GM12878 (cell line): ENCODE results near the gene EGF. TPM values are rescaled to one million over a fixed set of nuclear protein-coding genes. Genes with fewer than 3 reads are reported as not detected.

ENCODE experiments used
- EP300 ChIP-seq, 2 experiments: fragments of 150-350 bp in 1 of 2; IDR thresholded peaks; 2 replicates each; pipeline ENCODE4 v1.6.1; 2011 to 2012; ENCODE audit warnings: low read depth in 2 of 2, low read length in 2 of 2, borderline replicate concordance in 1 of 2, improper control_type of control experiment in 1 of 2, inconsistent platforms in 1 of 2; ENCODE audit not compliant: control insufficient read depth in 1 of 2
- EZH2 ChIP-seq: IDR thresholded peaks from 2 replicates; pipeline ENCODE4 v1.6.1; 2012; ENCODE audit warnings: low read depth, mild to moderate bottlenecking, control low read depth, inconsistent platforms, low read length, borderline replicate concordance; ENCODE audit not compliant: control insufficient read depth
- MAX ChIP-seq: IDR thresholded peaks from 2 replicates; pipeline ENCODE4 v1.6.1; 2012; ENCODE audit warnings: low read depth, low read length, improper control_type of control experiment
- MYB ChIP-seq: fragments of 150-350 bp; IDR thresholded peaks from 2 replicates; pipeline ENCODE4 v1.6.1; 2014; ENCODE audit warnings: mild to moderate bottlenecking, low read depth, low read length, borderline replicate concordance
- NFIC ChIP-seq: IDR thresholded peaks from 2 replicates; pipeline ENCODE4 v1.6.1; 2012; ENCODE audit warnings: low read depth, mild to moderate bottlenecking, inconsistent platforms, low read length, moderate library complexity
- NFYA ChIP-seq: IDR thresholded peaks from 2 replicates; pipeline ENCODE4 v1.6.1; 2011; ENCODE audit warnings: low read depth, mild to moderate bottlenecking, low read length, improper control_type of control experiment, borderline replicate concordance
- PAX5 ChIP-seq: IDR thresholded peaks from 2 replicates; pipeline ENCODE4 v1.6.1; 2011; ENCODE audit warnings: low read depth, low read length, borderline replicate concordance
- POLR2A ChIP-seq: IDR thresholded peaks from 2 replicates; pipeline ENCODE4 v1.6.1; 2011; ENCODE audit warnings: low read depth, mild to moderate bottlenecking, low read length
- PRDM15 ChIP-seq: fragments of 450-650 bp; formaldehyde crosslinking; IDR thresholded peaks from 2 replicates; pipeline ENCODE4 v1.4.0; 2020; ENCODE audit warnings: mild to moderate bottlenecking, moderate library complexity
- RAD51 ChIP-seq: fragments of 450-650 bp; IDR thresholded peaks from 2 replicates; pipeline ENCODE4 v1.6.1; 2016; ENCODE audit warnings: moderate library complexity, mild to moderate bottlenecking, inconsistent platforms
- SP1 ChIP-seq: IDR thresholded peaks from one replicate; pipeline ENCODE4 v1.6.1; 2011; ENCODE audit warnings: low read depth, low read length
- ZBED1 ChIP-seq: IDR thresholded peaks from 2 replicates; pipeline ENCODE4 v1.6.1; 2016; ENCODE audit warnings: borderline replicate concordance
- ZNF217 ChIP-seq: fragments of 450-650 bp; IDR thresholded peaks from 2 replicates; pipeline ENCODE4 v1.6.1; 2017; ENCODE audit warnings: antibody characterized with exemption, mild to moderate bottlenecking
- polyA plus RNA-seq, 11 experiments: library from polyadenylated mRNA; depleted of rRNA in 4 of 11; unstranded in 6 of 11; stranded (reverse) in 5 of 11; fragments of >200 nt; fragmentation: Nextera tagmentation in 4 of 11; fragmentation: Illumina TruSeq in 1 of 11; extraction: Ambion mirVana in 4 of 11; extraction: Trizol in 1 of 11; gene quantifications; 1 replicate in 1 of 11; 2 replicates in 10 of 11; pipeline versions ENCODE4 v1.2.1 to v1.2.3, GENCODE V29; 2011 to 2016; ENCODE audit warnings: inconsistent platforms in 2 of 11, missing spikeins in 2 of 11, low read depth in 1 of 11
- total RNA-seq, 4 experiments: library from RNA; depleted of rRNA in 3 of 4; stranded (reverse); fragments of >200 nt in 3 of 4; fragmentation: Illumina TruSeq in 1 of 4; extraction: Trizol in 1 of 4; gene quantifications; 2 replicates each; pipeline versions ENCODE4 v1.2.1 to v1.2.3, GENCODE V29; 2013 to 2021
- TF ChIP-seq, protein P1 (sequence below): fragments of 450-650 bp; IDR thresholded peaks from 2 replicates; pipeline ENCODE4 v1.6.1; 2017; ENCODE audit warnings: mild to moderate bottlenecking, moderate library complexity

The EGF gene
- total and polyA plus RNA-seq, 10 of the 15 experiments (the other 5 are each of a cell fraction or from before 2014, with no cell fraction given), result 0.02 to 0.90 (median 0.19) TPM; not detected in 4

- no peak for TF ChIP-seq EP300 (IDR thresholded peaks at IDR 0.05; ENCODE audit: borderline replicate concordance in 1 of 2, control insufficient read depth in 1 of 2, low read depth in 2 of 2, low read length in 2 of 2)
- TF ChIP-seq MAX, result no peak
- no peak for TF ChIP-seq PAX5
- TF ChIP-seq RAD51, result no peak
- no peak for TF ChIP-seq SP1
- no peak for TF ChIP-seq POLR2A
- no peak for TF ChIP-seq ZBED1
- no peak for TF ChIP-seq NFIC
- TF ChIP-seq, protein P1, sequence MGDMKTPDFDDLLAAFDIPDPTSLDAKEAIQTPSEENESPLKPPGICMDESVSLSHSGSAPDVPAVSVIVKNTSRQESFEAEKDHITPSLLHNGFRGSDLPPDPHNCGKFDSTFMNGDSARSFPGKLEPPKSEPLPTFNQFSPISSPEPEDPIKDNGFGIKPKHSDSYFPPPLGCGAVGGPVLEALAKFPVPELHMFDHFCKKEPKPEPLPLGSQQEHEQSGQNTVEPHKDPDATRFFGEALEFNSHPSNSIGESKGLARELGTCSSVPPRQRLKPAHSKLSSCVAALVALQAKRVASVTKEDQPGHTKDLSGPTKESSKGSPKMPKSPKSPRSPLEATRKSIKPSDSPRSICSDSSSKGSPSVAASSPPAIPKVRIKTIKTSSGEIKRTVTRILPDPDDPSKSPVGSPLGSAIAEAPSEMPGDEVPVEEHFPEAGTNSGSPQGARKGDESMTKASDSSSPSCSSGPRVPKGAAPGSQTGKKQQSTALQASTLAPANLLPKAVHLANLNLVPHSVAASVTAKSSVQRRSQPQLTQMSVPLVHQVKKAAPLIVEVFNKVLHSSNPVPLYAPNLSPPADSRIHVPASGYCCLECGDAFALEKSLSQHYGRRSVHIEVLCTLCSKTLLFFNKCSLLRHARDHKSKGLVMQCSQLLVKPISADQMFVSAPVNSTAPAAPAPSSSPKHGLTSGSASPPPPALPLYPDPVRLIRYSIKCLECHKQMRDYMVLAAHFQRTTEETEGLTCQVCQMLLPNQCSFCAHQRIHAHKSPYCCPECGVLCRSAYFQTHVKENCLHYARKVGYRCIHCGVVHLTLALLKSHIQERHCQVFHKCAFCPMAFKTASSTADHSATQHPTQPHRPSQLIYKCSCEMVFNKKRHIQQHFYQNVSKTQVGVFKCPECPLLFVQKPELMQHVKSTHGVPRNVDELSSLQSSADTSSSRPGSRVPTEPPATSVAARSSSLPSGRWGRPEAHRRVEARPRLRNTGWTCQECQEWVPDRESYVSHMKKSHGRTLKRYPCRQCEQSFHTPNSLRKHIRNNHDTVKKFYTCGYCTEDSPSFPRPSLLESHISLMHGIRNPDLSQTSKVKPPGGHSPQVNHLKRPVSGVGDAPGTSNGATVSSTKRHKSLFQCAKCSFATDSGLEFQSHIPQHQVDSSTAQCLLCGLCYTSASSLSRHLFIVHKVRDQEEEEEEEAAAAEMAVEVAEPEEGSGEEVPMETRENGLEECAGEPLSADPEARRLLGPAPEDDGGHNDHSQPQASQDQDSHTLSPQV, result no peak
- TF ChIP-seq EZH2, result no peak
- no peak for TF ChIP-seq PRDM15 (CRISPR knock-in tag)
- TF ChIP-seq NFYA, result no peak
- no peak for TF ChIP-seq ZNF217
- TF ChIP-seq MYB, result no peak
Observed at GRCh38 chr4:109890076-109890475, 22.6 kb upstream of the EGF start (continued).
